H1 (cell line): ENCODE data around the gene CASK. TPM values are rescaled to one million over a fixed set of nuclear protein-coding genes. Genes with fewer than 3 reads are reported as not detected.

Experiments used
- CHD7 ChIP-seq: fragments of 300-600 bp; sonication (generic); IDR thresholded peaks from 2 replicates; pipeline ENCODE4 v1.7.1; 2012; ENCODE audit warnings: low read length, moderate library complexity, mild to moderate bottlenecking, inconsistent platforms; ENCODE audit not compliant: insufficient replicate concordance
- EGR1 ChIP-seq: IDR thresholded peaks from 2 replicates; pipeline ENCODE4 v1.6.1; 2011; ENCODE audit warnings: low read depth, low read length, borderline replicate concordance
- KDM1A ChIP-seq: fragments of 200-600, 300-600 bp; sonication (generic); IDR thresholded peaks from 2 replicates; pipeline ENCODE4 v1.7.1; 2016; ENCODE audit warnings: mild to moderate bottlenecking, low read length, borderline replicate concordance
- POLR2AphosphoS5 ChIP-seq: IDR thresholded peaks from 2 replicates; pipeline ENCODE4 v1.6.1; 2011; ENCODE audit warnings: low read depth, low read length
- SUZ12 ChIP-seq: fragments of 200-600 bp; sonication (generic); IDR thresholded peaks from 2 replicates; pipeline ENCODE4 v1.6.1; 2012; ENCODE audit warnings: mild to moderate bottlenecking, inconsistent platforms, low read length, moderate library complexity, mixed read lengths
- TEAD4 ChIP-seq: IDR thresholded peaks from 2 replicates; pipeline ENCODE4 v1.6.1; 2012; ENCODE audit warnings: low read depth, low read length, inconsistent platforms, mixed read lengths
- polyA plus RNA-seq, 7 experiments: library from polyadenylated mRNA; depleted of rRNA in 3 of 7; stranded (reverse) in 5 of 7; unstranded in 2 of 7; fragments of >200 nt in 5 of 7; fragments of 200-250 nt in 2 of 7; gene quantifications; 1 replicate in 5 of 7; 2 replicates in 1 of 7; 4 replicates in 1 of 7; pipeline versions ENCODE4 v1.2.1 to v1.2.3, GENCODE V29; 2011 to 2013; ENCODE audit warnings: missing spikeins in 2 of 7, mixed read lengths in 2 of 7
- total RNA-seq: library from RNA; stranded (reverse); fragmentation: NEBNext Ultra II Directional; extraction: Animal tissue kit (Norgen Biotek cat#: 25700); gene quantifications from 2 replicates; pipeline ENCODE4 v1.2.1, GENCODE V29; 2021

Gene CASK
- total and polyA plus RNA-seq, 2 of the 8 experiments (the other 6 are each of a cell fraction or from before 2014, with no cell fraction given), result 21.6 to 55.1 TPM

- TF ChIP-seq CHD7 (no peak), SUZ12 (no peak), POLR2AphosphoS5 (no peak), EGR1 (no peak), TEAD4 (no peak), KDM1A (no peak)
These were observed 374.9 kb downstream of the CASK start (continued) for GRCh38 chrX:41548411-41548810.
